ENCODE measurements around the gene CD82. TPM values are rescaled to one million over a fixed set of nuclear protein-coding genes. Genes with fewer than 3 reads are reported as not detected.
"Not testable (repeated sequence)": the region's sequence is repeated elsewhere in the genome, so short reads cannot be mapped to it uniquely, and the experiment has no call there.

The CD82 gene
- polyA plus RNA-seq, 3 donors, result 40.8 to 89.0 (median 43.0) TPM

DNA sequence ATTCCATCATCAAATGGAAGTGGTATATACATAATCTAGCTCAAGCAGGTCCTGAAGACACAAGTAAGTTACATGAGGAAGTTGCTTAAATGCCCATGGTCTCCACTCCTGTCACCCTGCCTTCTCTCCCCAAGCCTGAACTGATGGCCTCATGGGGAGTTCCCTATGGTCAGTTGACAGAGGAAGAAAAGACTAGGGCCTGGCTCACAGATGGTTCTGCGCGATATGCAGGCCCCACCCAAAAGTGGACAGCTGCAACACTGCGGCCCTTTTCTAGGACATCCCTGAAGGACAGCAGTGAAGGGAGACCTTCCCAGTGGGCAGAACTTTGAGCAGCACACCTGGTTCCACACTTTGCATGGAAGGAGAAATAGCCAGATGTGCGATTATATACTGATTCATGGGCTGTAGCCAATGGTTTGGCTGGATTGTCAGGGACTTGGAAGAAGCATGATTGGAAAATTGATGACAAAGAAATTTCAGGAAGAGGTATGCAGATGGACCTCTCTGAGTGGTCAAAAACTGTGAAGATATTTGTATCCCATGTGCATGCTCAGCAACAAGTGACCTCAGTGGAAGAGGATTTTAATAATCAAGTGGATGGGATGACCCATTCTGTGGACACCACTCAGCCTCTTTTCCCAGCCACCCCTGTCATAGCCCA is 17.3 kb upstream of the CD82 start:
- H3K27ac ChIP-seq (ENCODE audit: low read depth in 1 of 2, low read length in 2 of 2), result no peak overlapping the region
- Mint-ChIP-seq H3K27ac (peak overlapping the region in 1 of 7 donors; percentile 5), H3K36me3 (no peaks in the 10 kb centered on the region), H3K4me3 (no peak overlapping the region), H3K27me3 (ENCODE audit: low read depth in 3 of 3) (peaks cover 0 to 1% (median 0%) of the 10 kb centered on the region in 3 donors), H3K9me3 (peaks cover 0 to 4% (median 3%) of the 10 kb centered on the region in 7 donors), H3K4me1 (no peaks in the 10 kb centered on the region)
- no peak overlapping the region for H3K9ac ChIP-seq (ENCODE audit: insufficient read depth, low read length, poor library complexity, severe bottlenecking)
- H3K4me2 ChIP-seq (replicated peaks; ENCODE audit: extremely low read depth, low read length, poor library complexity, severe bottlenecking), result no peak overlapping the region
- no peaks in the 10 kb centered on the region for H3K79me2 ChIP-seq (ENCODE audit: insufficient read depth, low read length)
- no peaks in the 10 kb centered on the region for H4K20me1 ChIP-seq (ENCODE audit: insufficient read depth, low read length)
- TF ChIP-seq, protein P1, sequence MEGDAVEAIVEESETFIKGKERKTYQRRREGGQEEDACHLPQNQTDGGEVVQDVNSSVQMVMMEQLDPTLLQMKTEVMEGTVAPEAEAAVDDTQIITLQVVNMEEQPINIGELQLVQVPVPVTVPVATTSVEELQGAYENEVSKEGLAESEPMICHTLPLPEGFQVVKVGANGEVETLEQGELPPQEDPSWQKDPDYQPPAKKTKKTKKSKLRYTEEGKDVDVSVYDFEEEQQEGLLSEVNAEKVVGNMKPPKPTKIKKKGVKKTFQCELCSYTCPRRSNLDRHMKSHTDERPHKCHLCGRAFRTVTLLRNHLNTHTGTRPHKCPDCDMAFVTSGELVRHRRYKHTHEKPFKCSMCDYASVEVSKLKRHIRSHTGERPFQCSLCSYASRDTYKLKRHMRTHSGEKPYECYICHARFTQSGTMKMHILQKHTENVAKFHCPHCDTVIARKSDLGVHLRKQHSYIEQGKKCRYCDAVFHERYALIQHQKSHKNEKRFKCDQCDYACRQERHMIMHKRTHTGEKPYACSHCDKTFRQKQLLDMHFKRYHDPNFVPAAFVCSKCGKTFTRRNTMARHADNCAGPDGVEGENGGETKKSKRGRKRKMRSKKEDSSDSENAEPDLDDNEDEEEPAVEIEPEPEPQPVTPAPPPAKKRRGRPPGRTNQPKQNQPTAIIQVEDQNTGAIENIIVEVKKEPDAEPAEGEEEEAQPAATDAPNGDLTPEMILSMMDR (IDR thresholded peaks at IDR 0.05), result no peak
- no peaks in the 10 kb centered on the region for H3K9me3 ChIP-seq (replicated peaks in 1 of 2; ENCODE audit: control insufficient read depth in 1 of 2, insufficient read depth in 1 of 2, low read length in 2 of 2)
- intact Hi-C loops (cut with micrococcal nuclease), result no loop called here
- H3K4me1 ChIP-seq (ENCODE audit: control insufficient read depth in 1 of 2, insufficient read depth in 2 of 2, low read length in 2 of 2), result no peaks in the 10 kb centered on the region
- no peak overlapping the region for H2AFZ ChIP-seq (ENCODE audit: insufficient read depth, low read depth, low read length, poor library complexity, severe bottlenecking)
- no peaks in the 10 kb centered on the region for H3K36me3 ChIP-seq (replicated peaks in 1 of 2; ENCODE audit: control insufficient read depth in 1 of 2, insufficient read depth in 2 of 2, low read length in 2 of 2)
- no peaks in the 10 kb centered on the region for H3K27me3 ChIP-seq (ENCODE audit: control insufficient read depth in 2 of 2, insufficient read depth in 2 of 2, low read length in 2 of 2)
- H3K4me3 ChIP-seq (replicated peaks in 1 of 3; ENCODE audit: low read depth in 2 of 3, low read length in 3 of 3), result no peak overlapping the region
- no peak for DNase-seq
- 92% methylated on average over 4 of the region's 4 CpGs for WGBS (ENCODE audit: insufficient coverage)

DNA sequence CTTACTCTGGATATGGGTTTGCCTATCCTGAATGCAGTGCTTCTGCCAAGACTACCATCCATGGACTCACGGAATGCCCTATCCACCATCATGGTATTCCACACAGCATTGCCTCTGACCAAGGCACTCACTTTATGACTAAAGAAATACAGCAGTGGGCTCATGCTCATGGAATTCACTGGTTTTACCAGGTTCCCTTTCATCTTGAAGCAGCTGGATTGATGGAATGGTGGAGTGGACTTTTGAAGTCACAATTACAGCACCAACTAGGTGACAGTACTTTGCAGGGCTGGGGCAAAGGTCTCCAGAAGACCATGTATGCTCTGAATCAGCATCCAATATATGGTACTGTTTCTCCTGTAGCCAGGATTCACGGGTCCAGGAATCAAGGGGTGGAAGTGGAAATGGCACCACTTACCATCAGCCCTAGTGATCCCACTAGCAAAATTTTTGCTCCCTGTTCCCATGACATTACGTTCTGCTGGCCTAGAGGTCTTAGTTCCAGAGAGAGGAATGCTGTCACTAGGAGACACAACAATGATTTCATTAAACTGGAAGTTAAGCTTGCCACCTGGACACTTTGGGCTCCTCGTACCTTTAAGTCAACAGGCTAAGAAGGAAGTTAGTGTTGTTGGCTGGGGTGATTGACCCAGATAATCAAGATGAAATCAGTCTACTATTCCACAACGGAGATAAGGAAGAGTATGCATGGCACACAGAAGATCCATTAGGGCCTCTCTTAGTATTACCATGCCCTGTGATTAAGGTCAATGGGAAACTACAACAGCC is 16.3 kb upstream of the CD82 start:
- intact Hi-C loops (cut with micrococcal nuclease); H3K4me3 ChIP-seq (replicated peaks in 1 of 3; ENCODE audit: low read depth in 2 of 3, low read length in 3 of 3); H3K9ac ChIP-seq (ENCODE audit: insufficient read depth, low read length, poor library complexity, severe bottlenecking); H2AFZ ChIP-seq (ENCODE audit: insufficient read depth, low read depth, low read length, poor library complexity, severe bottlenecking); H3K4me3 Mint-ChIP-seq; H3K27ac ChIP-seq (ENCODE audit: low read depth in 1 of 2, low read length in 2 of 2); H3K9me3 Mint-ChIP-seq; H3K4me2 ChIP-seq (replicated peaks; ENCODE audit: extremely low read depth, low read length, poor library complexity, severe bottlenecking); H3K9me3 ChIP-seq (replicated peaks in 1 of 2; ENCODE audit: control insufficient read depth in 1 of 2, insufficient read depth in 1 of 2, low read length in 2 of 2); DNase-seq; H3K27me3 ChIP-seq (ENCODE audit: control insufficient read depth in 2 of 2, insufficient read depth in 2 of 2, low read length in 2 of 2); H3K36me3 Mint-ChIP-seq; H3K27ac Mint-ChIP-seq; H3K4me1 Mint-ChIP-seq; H4K20me1 ChIP-seq (ENCODE audit: insufficient read depth, low read length); H3K79me2 ChIP-seq (ENCODE audit: insufficient read depth, low read length); H3K36me3 ChIP-seq (replicated peaks in 1 of 2; ENCODE audit: control insufficient read depth in 1 of 2, insufficient read depth in 2 of 2, low read length in 2 of 2); H3K4me1 ChIP-seq (ENCODE audit: control insufficient read depth in 1 of 2, insufficient read depth in 2 of 2, low read length in 2 of 2); H3K27me3 Mint-ChIP-seq (ENCODE audit: low read depth in 3 of 3): not testable (repeated sequence)
- 83% methylated on average over 1 of the region's 5 CpGs for WGBS (ENCODE audit: insufficient coverage)

Measured in CD14-positive monocyte (primary cell).